Calu3 (cell line): ENCODE measurements around the gene LRRFIP2. TPM values are rescaled to one million over a fixed set of nuclear protein-coding genes. Genes with fewer than 3 reads are reported as not detected.

Experiments
- BruUV-seq: library from RNA; stranded (reverse); fragments of 400-500 nt; replicated peaks from 2 replicates; lab custom pipeline; 2021; lab: Mats Ljungman, UMichigan
- CTCF ChIA-PET: fragments of 300-600 bp; sonication (Branson Sonifier 250); formaldehyde crosslinking; loops from one replicate; lab custom pipeline; 2022; ENCODE audit warnings: antibody characterized with exemption; lab: Charles Lee
- DNase-seq: peaks from one replicate; pipeline ENCODE4 v3.0.0; 2022
- H3K27ac Mint-ChIP-seq: one replicate; pipeline ENCODE4 v1.8.0; 2022; ENCODE audit warnings: mixed read lengths; ENCODE audit not compliant: unreplicated experiment
- H3K27me3 Mint-ChIP-seq: one replicate; pipeline ENCODE4 v1.8.0; 2022; ENCODE audit warnings: mixed read lengths; ENCODE audit not compliant: unreplicated experiment
- H3K36me3 Mint-ChIP-seq: one replicate; pipeline ENCODE4 v1.8.0; 2022; ENCODE audit warnings: mild to moderate bottlenecking, moderate library complexity, mixed read lengths; ENCODE audit not compliant: insufficient read depth, unreplicated experiment
- H3K4me1 Mint-ChIP-seq: one replicate; pipeline ENCODE4 v1.8.0; 2022; ENCODE audit warnings: mild to moderate bottlenecking, low read depth, mixed read lengths; ENCODE audit not compliant: unreplicated experiment
- H3K4me3 Mint-ChIP-seq: one replicate; pipeline ENCODE4 v1.8.0; 2022; ENCODE audit warnings: mild to moderate bottlenecking, low read depth, moderate library complexity, mixed read lengths; ENCODE audit not compliant: unreplicated experiment
- H3K9me3 Mint-ChIP-seq: one replicate; pipeline ENCODE4 v1.8.0; 2022; ENCODE audit warnings: low read depth, mixed read lengths; ENCODE audit not compliant: unreplicated experiment
- intact Hi-C: fragments of 100-400 bp; cut with micrococcal nuclease; formaldehyde crosslinking; loops from one replicate; pipeline ENCODE4 v1.10.0; 2022; ENCODE audit not compliant: unreplicated experiment
- total RNA-seq: library from RNA; stranded (reverse); gene quantifications from 2 replicates; pipeline ENCODE4 v1.2.3, GENCODE V29; 2022
- TF ChIP-seq, protein P1 (sequence below): fragments of 200-600 bp; IDR thresholded peaks from one replicate; pipeline ENCODE4 v1.8.0; 2022; ENCODE audit warnings: antibody characterized with exemption; ENCODE audit not compliant: unreplicated experiment

Gene LRRFIP2
- total RNA-seq, 1 experiment from 2014 or later: 38.8 TPM

DNA sequence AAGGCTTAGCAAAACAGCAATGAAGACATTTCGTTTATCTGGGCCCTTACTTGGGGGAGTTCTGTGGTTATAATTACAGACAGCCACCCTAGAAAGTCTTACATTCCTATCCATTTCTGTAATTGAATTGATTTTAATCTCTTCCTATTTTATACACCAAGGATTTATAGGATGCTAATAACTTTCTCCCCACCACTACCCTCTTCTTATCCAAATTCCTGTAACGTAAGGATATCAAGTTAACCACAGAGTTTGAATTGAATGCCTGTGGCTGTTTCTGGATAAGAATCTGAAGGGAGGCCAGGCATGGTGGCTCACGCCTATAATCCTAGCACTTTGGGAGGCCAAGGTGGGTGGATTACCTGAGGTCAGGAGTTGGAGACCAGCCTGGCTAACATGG, 102.5 kb downstream of the LRRFIP2 start:
- Mint-ChIP-seq H3K4me3 (no peak overlapping the region), H3K9me3 (no peaks in the 10 kb centered on the region), H3K27me3 (no peaks in the 10 kb centered on the region), H3K27ac (no peak overlapping the region), H3K36me3 (peaks cover 8% of the 10 kb centered on the region), H3K4me1 (no peaks in the 10 kb centered on the region)
- CTCF ChIA-PET: no interaction called here
- intact Hi-C loops: no loop called here
- DNase-seq: no peak
- TF ChIP-seq, protein P1, sequence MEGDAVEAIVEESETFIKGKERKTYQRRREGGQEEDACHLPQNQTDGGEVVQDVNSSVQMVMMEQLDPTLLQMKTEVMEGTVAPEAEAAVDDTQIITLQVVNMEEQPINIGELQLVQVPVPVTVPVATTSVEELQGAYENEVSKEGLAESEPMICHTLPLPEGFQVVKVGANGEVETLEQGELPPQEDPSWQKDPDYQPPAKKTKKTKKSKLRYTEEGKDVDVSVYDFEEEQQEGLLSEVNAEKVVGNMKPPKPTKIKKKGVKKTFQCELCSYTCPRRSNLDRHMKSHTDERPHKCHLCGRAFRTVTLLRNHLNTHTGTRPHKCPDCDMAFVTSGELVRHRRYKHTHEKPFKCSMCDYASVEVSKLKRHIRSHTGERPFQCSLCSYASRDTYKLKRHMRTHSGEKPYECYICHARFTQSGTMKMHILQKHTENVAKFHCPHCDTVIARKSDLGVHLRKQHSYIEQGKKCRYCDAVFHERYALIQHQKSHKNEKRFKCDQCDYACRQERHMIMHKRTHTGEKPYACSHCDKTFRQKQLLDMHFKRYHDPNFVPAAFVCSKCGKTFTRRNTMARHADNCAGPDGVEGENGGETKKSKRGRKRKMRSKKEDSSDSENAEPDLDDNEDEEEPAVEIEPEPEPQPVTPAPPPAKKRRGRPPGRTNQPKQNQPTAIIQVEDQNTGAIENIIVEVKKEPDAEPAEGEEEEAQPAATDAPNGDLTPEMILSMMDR: no peak
- no TSS peak for BruUV-seq

DNA sequence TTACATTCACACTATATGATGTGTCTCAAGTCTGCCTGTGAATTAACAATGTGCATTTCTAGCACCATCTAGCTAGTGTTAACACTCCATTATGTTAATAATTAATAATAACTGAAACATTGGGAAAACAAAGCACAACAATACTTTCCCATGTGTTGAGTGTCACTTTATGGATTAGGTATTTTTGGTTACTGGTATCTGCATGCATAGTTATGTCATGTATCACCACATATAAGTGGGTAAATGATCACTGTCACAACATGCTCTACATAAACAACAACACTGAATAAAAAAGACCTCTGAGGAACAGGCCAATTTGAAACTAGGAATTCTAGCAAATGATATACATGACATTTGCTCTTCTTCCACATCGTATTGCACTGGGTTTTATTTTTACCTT, 106.4 kb downstream of the LRRFIP2 start:
- H3K27ac Mint-ChIP-seq: no peak overlapping the region
- intact Hi-C loops: loop anchor here (10.0 kb wide), 1 partner anchor 467 kb away; no protein-coding TSS in a partner anchor
- BruUV-seq: no TSS peak

GRCh38 chr3:37067577-37067976, 106.8 kb downstream of the LRRFIP2 start:
- DNase-seq: no peak
- intact Hi-C loops: loop anchor here (10.0 kb wide), 1 partner anchor 467 kb away; no protein-coding TSS in a partner anchor
- H3K4me3 Mint-ChIP-seq: no peak overlapping the region
- H3K4me1 Mint-ChIP-seq: no peaks in the 10 kb centered on the region
- H3K27ac Mint-ChIP-seq: no peak overlapping the region
- CTCF ChIA-PET: no interaction called here
- TF ChIP-seq, protein P1: no peak
- BruUV-seq: no TSS peak
- peaks cover 5% of the 10 kb centered on the region for H3K36me3 Mint-ChIP-seq
- H3K9me3 Mint-ChIP-seq: no peaks in the 10 kb centered on the region
- no peaks in the 10 kb centered on the region for H3K27me3 Mint-ChIP-seq

More for the DNA sequence above, 106.4 kb downstream of the LRRFIP2 start:
- TF ChIP-seq, protein P1: no peak
- no peaks in the 10 kb centered on the region for H3K27me3 Mint-ChIP-seq
- DNase-seq: no peak
- no peaks in the 10 kb centered on the region for H3K9me3 Mint-ChIP-seq
- H3K4me3 Mint-ChIP-seq: no peak overlapping the region
- no peaks in the 10 kb centered on the region for H3K4me1 Mint-ChIP-seq
- peaks cover 5% of the 10 kb centered on the region for H3K36me3 Mint-ChIP-seq
- CTCF ChIA-PET: no interaction called here

DNA sequence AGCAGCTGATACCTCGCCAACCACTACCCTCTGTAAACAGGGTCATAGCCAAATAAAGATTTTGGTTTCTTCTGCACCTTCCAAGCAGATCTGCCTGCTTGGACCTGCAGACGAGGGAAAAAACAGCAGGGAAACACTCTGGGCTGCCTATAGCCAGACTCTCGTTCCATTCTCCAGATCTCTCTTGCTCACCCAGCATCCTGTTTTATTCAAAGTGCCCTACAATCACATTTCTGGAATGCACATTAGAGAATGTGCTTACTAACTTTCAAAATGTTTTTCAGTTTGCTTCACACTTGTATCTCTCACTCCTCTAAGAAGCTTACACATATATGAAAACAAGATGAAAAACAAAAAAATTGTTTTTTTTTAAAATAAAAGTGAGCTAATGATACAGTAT, 109.6 kb downstream of the LRRFIP2 start:
- H3K4me3 Mint-ChIP-seq: no peak overlapping the region
- H3K9me3 Mint-ChIP-seq: no peaks in the 10 kb centered on the region
- no peak overlapping the region for H3K27ac Mint-ChIP-seq
- peaks cover 19% of the 10 kb centered on the region for H3K36me3 Mint-ChIP-seq
- intact Hi-C loops: loop anchor here (10.0 kb wide), 1 partner anchor 470 kb away; no protein-coding TSS in a partner anchor
- no peaks in the 10 kb centered on the region for H3K4me1 Mint-ChIP-seq
- no peaks in the 10 kb centered on the region for H3K27me3 Mint-ChIP-seq
- CTCF ChIA-PET: no interaction called here
- TF ChIP-seq, protein P1: no peak
- no TSS peak for BruUV-seq
- no peak for DNase-seq
